ENCODE measurements around the gene MBD1.
"Not testable (repeated sequence)": the region's sequence is repeated elsewhere in the genome, so short reads cannot be mapped to it uniquely, and the experiment has no call there.

Gene MBD1

GRCh38 chr18:50301074-50301473 lies 19.8 kb upstream of the MBD1 start:
- TF ChIP-seq SUZ12 (IDR thresholded peaks at IDR 0.05; ENCODE audit: extremely low read depth, insufficient read depth, insufficient read length) (no peak), ZNF274 (IDR thresholded peaks at IDR 0.05; ENCODE audit: low read depth, low read length) (no peak), YY1 (IDR thresholded peaks at IDR 0.05; ENCODE audit: insufficient read depth, insufficient read length) (no peak)
- Histone ChIP-seq H3K36me3 (ENCODE audit: insufficient read depth, insufficient read length, low read length) (no peaks in the 10 kb centered on the region), H3K9me3 (ENCODE audit: insufficient read depth, low read length) (peaks cover 6% of the 10 kb centered on the region; the same call in 1 of the 2 replicates)

GRCh38 chr18:50299626-50300388 lies 18.5 kb upstream of the MBD1 start:
- H3K4me3 ChIP-seq (ENCODE audit: insufficient read length, low read depth): no peak overlapping the region

More at GRCh38 chr18:50301074-50301473, 19.8 kb upstream of the MBD1 start:
- Histone ChIP-seq H3K4me1 (ENCODE audit: insufficient read depth, insufficient read length) (no peaks in the 10 kb centered on the region), H3K27me3 (ENCODE audit: insufficient read depth, insufficient read length) (peaks cover 39% of the 10 kb centered on the region), H3K4me3 (ENCODE audit: insufficient read length, low read depth) (no peak overlapping the region), H3K9ac (ENCODE audit: insufficient read length, low read depth) (no peak overlapping the region)
- DNase-seq (ENCODE audit: low read depth, low spot score): no peak

GRCh38 chr18:50298443-50299284 lies 17.3 kb upstream of the MBD1 start:
- peak overlapping the region; percentile 56 for H3K9ac ChIP-seq (ENCODE audit: insufficient read length, low read depth)
- H3K36me3 ChIP-seq (ENCODE audit: insufficient read depth, insufficient read length, low read length): no peaks in the 10 kb centered on the region
- no peak for TF ChIP-seq SUZ12 (IDR thresholded peaks at IDR 0.05; ENCODE audit: extremely low read depth, insufficient read depth, insufficient read length)
- no peak for TF ChIP-seq YY1 (IDR thresholded peaks at IDR 0.05; ENCODE audit: insufficient read depth, insufficient read length)
- no peak for TF ChIP-seq ZNF274 (IDR thresholded peaks at IDR 0.05; ENCODE audit: low read depth, low read length)
- H3K27me3 ChIP-seq (ENCODE audit: insufficient read depth, insufficient read length): peaks cover 35% of the 10 kb centered on the region
- DNase-seq (ENCODE audit: low read depth, low spot score): no peak
- no peaks in the 10 kb centered on the region for H3K4me1 ChIP-seq (ENCODE audit: insufficient read depth, insufficient read length)
- no peaks in the 10 kb centered on the region for H3K9me3 ChIP-seq (ENCODE audit: insufficient read depth, low read length)
- H3K4me3 ChIP-seq (ENCODE audit: insufficient read length, low read depth): peak overlapping the region; percentile 56

More at GRCh38 chr18:50299626-50300388, 18.5 kb upstream of the MBD1 start:
- Histone ChIP-seq H3K9me3 (ENCODE audit: insufficient read depth, low read length) (0 out of 2 replicates have a peak, but pooled peaks cover under 1% of the 10 kb centered on the region), H3K9ac (ENCODE audit: insufficient read length, low read depth) (no peak overlapping the region), H3K4me1 (ENCODE audit: insufficient read depth, insufficient read length) (no peaks in the 10 kb centered on the region), H3K27me3 (ENCODE audit: insufficient read depth, insufficient read length) (peaks cover 39% of the 10 kb centered on the region), H3K36me3 (ENCODE audit: insufficient read depth, insufficient read length, low read length) (no peaks in the 10 kb centered on the region)
- DNase-seq (ENCODE audit: low read depth, low spot score): no peak
- TF ChIP-seq ZNF274 (IDR thresholded peaks at IDR 0.05; ENCODE audit: low read depth, low read length) (no peak), SUZ12 (IDR thresholded peaks at IDR 0.05; ENCODE audit: extremely low read depth, insufficient read depth, insufficient read length) (no peak), YY1 (IDR thresholded peaks at IDR 0.05; ENCODE audit: insufficient read depth, insufficient read length) (no peak)

GRCh38 chr18:50297621-50298442 lies 16.5 kb upstream of the MBD1 start:
- TF ChIP-seq YY1 (IDR thresholded peaks at IDR 0.05; ENCODE audit: insufficient read depth, insufficient read length): no peak
- TF ChIP-seq ZNF274 (IDR thresholded peaks at IDR 0.05; ENCODE audit: low read depth, low read length): no peak
- TF ChIP-seq SUZ12 (IDR thresholded peaks at IDR 0.05; ENCODE audit: extremely low read depth, insufficient read depth, insufficient read length): no peak
- Histone ChIP-seq H3K9me3 (ENCODE audit: insufficient read depth, low read length) (no peaks in the 10 kb centered on the region), H3K27me3 (ENCODE audit: insufficient read depth, insufficient read length) (peaks cover 33% of the 10 kb centered on the region), H3K4me1 (ENCODE audit: insufficient read depth, insufficient read length) (no peaks in the 10 kb centered on the region), H3K36me3 (ENCODE audit: insufficient read depth, insufficient read length, low read length) (no peaks in the 10 kb centered on the region), H3K9ac (ENCODE audit: insufficient read length, low read depth) (peak overlapping the region; percentile 56), H3K4me3 (ENCODE audit: insufficient read length, low read depth) (peak overlapping the region; percentile 56)
- peak; percentile 40 for DNase-seq (ENCODE audit: low read depth, low spot score)

- Histone ChIP-seq H3K9ac (ENCODE audit: insufficient read length, low read depth) (no peak overlapping the region), H3K4me1 (ENCODE audit: insufficient read depth, insufficient read length) (no peaks in the 10 kb centered on the region), H3K4me3 (ENCODE audit: insufficient read length, low read depth) (no peak overlapping the region), H3K9me3 (ENCODE audit: insufficient read depth, low read length) (no peaks in the 10 kb centered on the region), H3K27me3 (ENCODE audit: insufficient read depth, insufficient read length) (peaks cover under 1% of the 10 kb centered on the region), H3K36me3 (ENCODE audit: insufficient read depth, insufficient read length, low read length) (no peaks in the 10 kb centered on the region)
- TF ChIP-seq SUZ12 (IDR thresholded peaks at IDR 0.05; ENCODE audit: extremely low read depth, insufficient read depth, insufficient read length) (no peak), ZNF274 (IDR thresholded peaks at IDR 0.05; ENCODE audit: low read depth, low read length) (no peak), YY1 (IDR thresholded peaks at IDR 0.05; ENCODE audit: insufficient read depth, insufficient read length) (no peak)
- no peak for DNase-seq (ENCODE audit: low read depth, low spot score)
Observed at GRCh38 chr18:50293039-50293438, 11.7 kb upstream of the MBD1 start.

- H3K4me1 ChIP-seq (ENCODE audit: insufficient read depth, insufficient read length): no peaks in the 10 kb centered on the region
- DNase-seq (ENCODE audit: low read depth, low spot score): no peak
- H3K36me3 ChIP-seq (ENCODE audit: insufficient read depth, insufficient read length, low read length): peaks cover 23% of the 10 kb centered on the region
- no peak overlapping the region for H3K9ac ChIP-seq (ENCODE audit: insufficient read length, low read depth)
- H3K9me3 ChIP-seq (ENCODE audit: insufficient read depth, low read length): no peaks in the 10 kb centered on the region
- TF ChIP-seq SUZ12 (IDR thresholded peaks at IDR 0.05; ENCODE audit: extremely low read depth, insufficient read depth, insufficient read length) (no peak), ZNF274 (IDR thresholded peaks at IDR 0.05; ENCODE audit: low read depth, low read length) (no peak), YY1 (IDR thresholded peaks at IDR 0.05; ENCODE audit: insufficient read depth, insufficient read length) (no peak)
- H3K4me3 ChIP-seq (ENCODE audit: insufficient read length, low read depth): no peak overlapping the region
- H3K27me3 ChIP-seq (ENCODE audit: insufficient read depth, insufficient read length): no peaks in the 10 kb centered on the region
Observed at GRCh38 chr18:50289108-50289443, 7.8 kb upstream of the MBD1 start.

- not testable (repeated sequence) for H3K27me3 ChIP-seq (ENCODE audit: insufficient read depth, insufficient read length); H3K9ac ChIP-seq (ENCODE audit: insufficient read length, low read depth); H3K9me3 ChIP-seq (ENCODE audit: insufficient read depth, low read length); H3K4me1 ChIP-seq (ENCODE audit: insufficient read depth, insufficient read length); DNase-seq (ENCODE audit: low read depth, low spot score)
- Histone ChIP-seq H3K36me3 (ENCODE audit: insufficient read depth, insufficient read length, low read length) (peaks cover 28% of the 10 kb centered on the region), H3K4me3 (ENCODE audit: insufficient read length, low read depth) (peak overlapping the region; percentile 66)
Observed at GRCh38 chr18:50288348-50289107, 7.2 kb upstream of the MBD1 start.

Data from NT2/D1 (cell line).